Hepatocyte (in vitro differentiated cells): ENCODE data around the gene FAM171A2. TPM values are rescaled to one million over a fixed set of nuclear protein-coding genes. Genes with fewer than 3 reads are reported as not detected.

Experiments used
- DNase-seq: peaks from one replicate; pipeline ENCODE4 v3.0.0-alpha.2; 2016; ENCODE audit warnings: low spot score
- H2AFZ ChIP-seq: fragments of 200-600 bp; sonication (generic); 2 replicates; pipeline ENCODE4 v1.6.0; 2016; ENCODE audit warnings: antibody characterized with exemption, mild to moderate bottlenecking
- H3K27ac ChIP-seq: fragments of 200-600 bp; sonication (generic); 2 replicates; pipeline ENCODE4 v1.5.1; 2016; ENCODE audit warnings: mild to moderate bottlenecking
- H3K27me3 ChIP-seq: fragments of 200-600 bp; sonication (generic); 2 replicates; pipeline ENCODE4 v1.6.1; 2016
- H3K36me3 ChIP-seq: fragments of 200-600 bp; sonication (generic); replicated peaks from 2 replicates; pipeline ENCODE4 v1.5.1; 2016; ENCODE audit warnings: low read depth; ENCODE audit not compliant: insufficient read depth
- H3K4me1 ChIP-seq: fragments of 200-600 bp; sonication (generic); 2 replicates; pipeline ENCODE4 v1.5.1; 2016; ENCODE audit warnings: mild to moderate bottlenecking, moderate library complexity; ENCODE audit not compliant: insufficient read depth
- H3K4me2 ChIP-seq: fragments of 200-600 bp; sonication (generic); 2 replicates; pipeline ENCODE4 v1.6.0; 2016
- H3K4me3 ChIP-seq: fragments of 200-600 bp; sonication (generic); 2 replicates; pipeline ENCODE4 v1.5.1; 2016; ENCODE audit warnings: mild to moderate bottlenecking
- H3K79me2 ChIP-seq: fragments of 200-600 bp; sonication (generic); 2 replicates; pipeline ENCODE4 v1.6.0; 2017; ENCODE audit warnings: mild to moderate bottlenecking
- H3K9me2 ChIP-seq: fragments of 200-600 bp; sonication (generic); replicated peaks from 2 replicates; pipeline ENCODE4 v1.6.0; 2017; ENCODE audit warnings: mild to moderate bottlenecking; ENCODE audit not compliant: insufficient read depth
- H3K9me3 ChIP-seq: fragments of 200-600 bp; sonication (generic); 2 replicates; pipeline ENCODE4 v1.5.1; 2016; ENCODE audit warnings: low read depth, mild to moderate bottlenecking
- H4K20me1 ChIP-seq: fragments of 200-600 bp; sonication (generic); 2 replicates; pipeline ENCODE4 v1.6.0; 2016; ENCODE audit warnings: mild to moderate bottlenecking; ENCODE audit not compliant: insufficient read depth, poor library complexity, severe bottlenecking
- EZH2 ChIP-seq: fragments of 200-600 bp; sonication (generic); IDR thresholded peaks from 2 replicates; pipeline ENCODE4 v1.6.1; 2016; ENCODE audit warnings: antibody characterized with exemption, mild to moderate bottlenecking, borderline replicate concordance
- EZH2phosphoT487 ChIP-seq: fragments of 200-600 bp; sonication (generic); IDR thresholded peaks from one replicate; pipeline ENCODE4 v1.6.1; 2018; ENCODE audit warnings: antibody characterized with exemption, mild to moderate bottlenecking, low read depth, moderate library complexity; ENCODE audit not compliant: unreplicated experiment, severe bottlenecking
- WGBS: methylation state at CpG from one replicate; pipeline ENCODE4 v1.1.6; 2016; ENCODE audit warnings: low lambda C conversion rate; ENCODE audit errors: missing lambda C conversion rate; 5-methylcytosine and 5-hydroxymethylcytosine counted together
- polyA plus RNA-seq: library from polyadenylated mRNA; unstranded; fragments of >200 nt; fragmentation: Nextera tagmentation; extraction: Ambion mirVana; gene quantifications from 2 replicates; pipeline ENCODE4 v1.2.1, GENCODE V29; 2016
- total RNA-seq: library from RNA; depleted of rRNA; stranded (reverse); fragments of >200 nt; gene quantifications from 2 replicates; pipeline ENCODE4 v1.2.3, GENCODE V29; 2014
- TF ChIP-seq, protein P1 (sequence below): fragments of 200-600 bp; sonication (generic); IDR thresholded peaks from 2 replicates; pipeline ENCODE4 v1.5.1; 2016; ENCODE audit warnings: antibody characterized with exemption, mild to moderate bottlenecking; ENCODE audit not compliant: poor library complexity

FAM171A2 gene
- total and polyA plus RNA-seq, 2 experiments from 2014 or later: 13.9 to 22.8 TPM

DNA sequence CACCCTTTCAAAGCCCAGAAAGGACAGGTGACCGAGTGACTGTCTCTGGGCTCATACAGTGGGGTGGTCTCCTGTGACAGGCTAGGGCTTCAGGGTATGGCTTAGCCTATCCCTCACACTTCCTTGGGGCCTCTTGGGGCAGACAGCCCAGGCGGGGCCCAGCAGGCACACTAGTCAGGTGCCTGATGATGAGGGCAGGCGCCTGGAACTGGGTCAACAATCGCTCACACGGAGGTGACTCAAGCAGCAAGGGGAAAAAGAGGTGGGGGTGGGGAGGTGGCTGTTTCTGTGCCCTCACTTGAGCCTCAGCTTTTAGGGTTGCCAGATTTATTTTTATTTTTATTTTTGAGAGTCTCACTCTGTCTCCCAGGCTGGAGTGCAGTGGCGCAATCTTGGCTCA is 25.0 kb downstream of the FAM171A2 start:
- peak overlapping the region; percentile 89 for H3K27ac ChIP-seq
- H2AFZ ChIP-seq: no peak overlapping the region

DNA sequence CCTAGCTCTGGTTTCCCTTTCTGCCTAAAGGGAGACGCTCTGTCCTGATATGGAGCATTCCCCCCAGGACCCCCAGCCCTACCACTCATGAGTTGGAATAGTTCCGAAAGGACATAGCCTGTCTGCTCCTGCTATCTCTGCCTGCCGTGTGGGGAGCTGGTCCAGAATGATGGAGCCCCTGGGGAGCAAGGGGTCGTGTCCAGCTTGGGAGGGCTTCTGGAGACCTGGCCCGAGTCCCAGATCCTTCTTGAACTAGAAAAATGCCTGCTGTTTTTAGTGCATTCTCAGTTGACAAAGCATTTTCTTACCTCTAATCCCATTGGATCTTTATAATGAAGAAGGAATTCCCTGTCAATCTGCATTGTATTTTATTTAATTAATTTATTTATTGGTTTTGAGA is 27.7 kb downstream of the FAM171A2 start:
- H3K9me2 ChIP-seq: no peaks in the 10 kb centered on the region
- no peak overlapping the region for H3K4me2 ChIP-seq
- no peak overlapping the region for H3K27ac ChIP-seq
- no peak overlapping the region for H2AFZ ChIP-seq
- H4K20me1 ChIP-seq: no peaks in the 10 kb centered on the region
- no peaks in the 10 kb centered on the region for H3K9me3 ChIP-seq
- DNase-seq: no peak
- TF ChIP-seq, protein P1, sequence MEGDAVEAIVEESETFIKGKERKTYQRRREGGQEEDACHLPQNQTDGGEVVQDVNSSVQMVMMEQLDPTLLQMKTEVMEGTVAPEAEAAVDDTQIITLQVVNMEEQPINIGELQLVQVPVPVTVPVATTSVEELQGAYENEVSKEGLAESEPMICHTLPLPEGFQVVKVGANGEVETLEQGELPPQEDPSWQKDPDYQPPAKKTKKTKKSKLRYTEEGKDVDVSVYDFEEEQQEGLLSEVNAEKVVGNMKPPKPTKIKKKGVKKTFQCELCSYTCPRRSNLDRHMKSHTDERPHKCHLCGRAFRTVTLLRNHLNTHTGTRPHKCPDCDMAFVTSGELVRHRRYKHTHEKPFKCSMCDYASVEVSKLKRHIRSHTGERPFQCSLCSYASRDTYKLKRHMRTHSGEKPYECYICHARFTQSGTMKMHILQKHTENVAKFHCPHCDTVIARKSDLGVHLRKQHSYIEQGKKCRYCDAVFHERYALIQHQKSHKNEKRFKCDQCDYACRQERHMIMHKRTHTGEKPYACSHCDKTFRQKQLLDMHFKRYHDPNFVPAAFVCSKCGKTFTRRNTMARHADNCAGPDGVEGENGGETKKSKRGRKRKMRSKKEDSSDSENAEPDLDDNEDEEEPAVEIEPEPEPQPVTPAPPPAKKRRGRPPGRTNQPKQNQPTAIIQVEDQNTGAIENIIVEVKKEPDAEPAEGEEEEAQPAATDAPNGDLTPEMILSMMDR: no peak
- TF ChIP-seq EZH2phosphoT487 (no peak), EZH2 (no peak)
- H3K27me3 ChIP-seq: no peaks in the 10 kb centered on the region
- H3K79me2 ChIP-seq: no peaks in the 10 kb centered on the region
- H3K4me3 ChIP-seq: no peak overlapping the region
- no peaks in the 10 kb centered on the region for H3K36me3 ChIP-seq
- H3K4me1 ChIP-seq: no peaks in the 10 kb centered on the region
- WGBS: 83% methylated on average over 5 of the region's 5 CpGs

More for the DNA sequence above, 25.0 kb downstream of the FAM171A2 start:
- no peak overlapping the region for H3K4me2 ChIP-seq
- H3K27me3 ChIP-seq: no peaks in the 10 kb centered on the region
- 59% methylated on average over 6 of the region's 6 CpGs for WGBS
- no peaks in the 10 kb centered on the region for H3K9me3 ChIP-seq
- no peaks in the 10 kb centered on the region for H3K79me2 ChIP-seq
- H4K20me1 ChIP-seq: no peaks in the 10 kb centered on the region
- H3K4me1 ChIP-seq: no peaks in the 10 kb centered on the region
- peak; percentile 80 for DNase-seq
- H3K9me2 ChIP-seq: no peaks in the 10 kb centered on the region
- TF ChIP-seq EZH2phosphoT487 (no peak), EZH2 (no peak)
- TF ChIP-seq, protein P1: no peak
- no peaks in the 10 kb centered on the region for H3K36me3 ChIP-seq
- no peak overlapping the region for H3K4me3 ChIP-seq

GRCh38 chr17:44335564-44335963 is 28.1 kb downstream of the FAM171A2 start:
- Histone ChIP-seq H3K4me3 (no peak overlapping the region), H3K4me2 (no peak overlapping the region), H3K27ac (no peak overlapping the region), H3K9me2 (no peaks in the 10 kb centered on the region), H3K36me3 (no peaks in the 10 kb centered on the region), H3K27me3 (no peaks in the 10 kb centered on the region), H4K20me1 (no peaks in the 10 kb centered on the region), H3K9me3 (no peaks in the 10 kb centered on the region), H3K4me1 (no peaks in the 10 kb centered on the region), H3K79me2 (no peaks in the 10 kb centered on the region), H2AFZ (no peak overlapping the region)
- DNase-seq: no peak
- TF ChIP-seq, protein P1: no peak
- TF ChIP-seq EZH2: no peak
- TF ChIP-seq EZH2phosphoT487: no peak
- WGBS: 86% methylated on average over 3 of the region's 3 CpGs

DNA sequence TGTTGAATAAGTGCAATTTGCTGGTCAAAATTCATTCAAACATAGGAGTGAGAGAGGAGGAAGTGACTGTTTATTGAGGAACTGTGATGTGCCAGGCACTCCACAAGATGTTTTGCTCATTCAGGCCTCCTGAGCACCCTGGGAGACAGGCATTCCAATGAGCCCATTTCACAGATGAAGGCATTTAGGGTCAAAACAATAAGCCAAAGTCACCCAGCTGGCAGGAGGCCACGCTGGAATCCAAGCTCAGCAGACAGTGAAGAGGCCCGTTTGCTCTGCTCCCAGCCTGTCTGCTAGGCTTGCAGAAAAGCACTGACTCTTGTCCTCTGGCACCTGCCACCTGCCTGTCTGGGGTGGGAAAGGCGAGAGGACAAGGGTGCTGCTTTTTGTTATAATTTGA is 28.9 kb downstream of the FAM171A2 start:
- TF ChIP-seq, protein P1: no peak
- TF ChIP-seq EZH2: no peak
- TF ChIP-seq EZH2phosphoT487: no peak
- Histone ChIP-seq H3K27me3 (no peaks in the 10 kb centered on the region), H4K20me1 (no peaks in the 10 kb centered on the region), H3K9me2 (no peaks in the 10 kb centered on the region), H3K9me3 (no peaks in the 10 kb centered on the region), H3K36me3 (no peaks in the 10 kb centered on the region), H3K4me2 (no peak overlapping the region), H3K79me2 (no peaks in the 10 kb centered on the region), H3K4me3 (no peak overlapping the region), H3K27ac (no peak overlapping the region), H3K4me1 (no peaks in the 10 kb centered on the region), H2AFZ (no peak overlapping the region)
- DNase-seq: no peak
- 54% methylated on average over 3 of the region's 3 CpGs for WGBS
